ENCODE data around the gene NINL.
"Not testable (repeated sequence)": the region's sequence is repeated elsewhere in the genome, so short reads cannot be mapped to it uniquely, and the experiment has no call there.

The NINL gene

GRCh38 chr20:25592135-25592852 is 7.0 kb upstream of the NINL start:
- no peak for DNase-seq

DNA sequence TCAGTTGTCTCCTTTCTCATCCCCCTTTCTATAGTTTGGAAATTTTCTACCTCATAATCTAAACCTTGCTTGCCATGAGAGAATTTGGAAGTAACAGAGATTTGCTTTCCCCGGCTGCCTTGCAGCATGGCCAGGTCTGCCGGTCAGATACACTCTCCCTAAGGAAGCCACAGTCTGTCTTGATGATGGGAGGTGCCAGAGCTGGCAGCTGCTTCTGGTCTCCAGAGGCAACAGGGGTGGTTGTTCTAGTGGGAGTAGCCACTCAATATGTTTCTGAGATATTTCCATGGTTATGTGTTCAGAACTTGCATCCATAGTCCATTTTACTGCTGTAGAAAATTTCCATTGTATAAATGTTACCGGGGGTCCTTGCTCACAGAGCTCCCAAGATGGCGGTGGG is 5.4 kb upstream of the NINL start:
- not testable (repeated sequence) for DNase-seq

DNA sequence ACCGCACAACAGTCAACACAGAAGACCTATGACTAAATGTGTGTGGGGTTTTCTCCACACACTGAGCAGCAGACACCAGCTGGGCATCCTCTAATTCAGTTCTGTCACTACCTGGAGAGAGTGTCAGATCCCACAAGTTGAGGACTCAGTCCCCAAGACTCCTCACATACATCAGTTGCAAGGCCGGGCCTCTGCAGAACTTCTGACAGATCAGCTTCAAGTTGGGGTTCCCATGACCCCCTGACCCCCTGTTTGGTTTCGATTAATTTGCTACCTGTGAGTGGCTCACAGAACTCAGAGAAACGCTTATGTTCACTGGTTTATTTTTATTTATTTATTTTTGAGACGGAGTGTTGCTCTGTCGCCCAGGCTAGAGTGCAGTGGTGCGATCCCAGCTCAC is 3.2 kb upstream of the NINL start:
- no peak for DNase-seq

- no peak for DNase-seq
Observed at GRCh38 chr20:25587536-25587935, 2.2 kb upstream of the NINL start.

DNA sequence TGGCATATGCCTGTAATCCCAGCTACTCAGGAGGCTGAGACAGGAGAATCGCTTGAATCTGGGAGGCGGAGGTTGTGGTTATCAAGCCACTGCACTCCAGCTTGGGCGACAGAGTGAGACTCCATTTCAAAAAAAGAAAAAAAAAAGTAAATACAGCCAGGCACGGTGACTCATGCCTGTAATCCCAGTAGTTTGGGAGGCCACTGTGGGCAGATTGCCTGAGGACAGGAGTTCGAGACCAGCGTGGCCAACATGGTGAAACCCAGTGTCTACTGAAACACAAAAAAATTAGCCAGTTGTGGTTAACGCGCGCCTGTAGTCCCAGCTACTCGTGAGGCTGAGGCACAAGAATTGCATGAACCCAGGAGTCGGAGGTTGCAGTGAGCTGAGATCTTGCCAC is 1.5 kb upstream of the NINL start:
- DNase-seq, result no peak

DNA sequence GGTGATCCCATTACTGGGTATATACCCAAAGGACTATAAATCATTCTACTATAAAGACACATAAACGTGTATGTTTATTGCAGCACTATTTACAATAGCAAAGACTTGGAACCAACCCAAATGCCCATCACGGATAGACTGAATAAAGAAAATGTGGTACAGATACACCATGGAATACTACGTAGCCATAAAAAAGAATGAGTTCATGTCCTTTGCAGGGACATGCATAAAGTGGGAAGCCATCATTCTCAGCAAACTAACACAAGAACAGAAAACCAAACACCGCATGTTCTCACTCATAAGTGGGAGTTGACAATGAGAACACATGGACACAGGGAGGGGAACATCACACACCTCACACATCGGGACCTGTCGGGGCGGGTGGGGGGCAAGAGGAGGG is 1.7 kb downstream of the NINL start:
- not testable (repeated sequence) for DNase-seq

DNA sequence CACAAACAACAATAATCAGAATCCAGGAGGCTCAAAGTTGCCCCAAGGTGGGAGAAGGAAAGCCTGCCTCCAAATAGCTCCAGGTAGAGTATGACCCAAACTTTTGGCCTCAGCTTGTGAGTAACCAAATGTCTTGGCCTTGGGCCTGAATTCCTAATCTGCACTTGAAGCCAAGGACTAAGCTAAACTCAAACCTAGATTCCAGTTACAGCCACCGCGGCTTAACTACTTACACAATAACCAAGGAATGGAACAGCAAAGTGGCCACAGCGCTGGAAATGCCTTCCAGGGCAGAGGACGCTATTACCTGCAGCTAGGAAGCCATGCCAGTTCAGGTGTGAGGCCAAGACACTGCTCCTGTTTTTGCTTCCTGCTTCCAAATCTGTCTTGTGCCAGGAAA is 4.6 kb downstream of the NINL start:
- DNase-seq, result no peak

DNA sequence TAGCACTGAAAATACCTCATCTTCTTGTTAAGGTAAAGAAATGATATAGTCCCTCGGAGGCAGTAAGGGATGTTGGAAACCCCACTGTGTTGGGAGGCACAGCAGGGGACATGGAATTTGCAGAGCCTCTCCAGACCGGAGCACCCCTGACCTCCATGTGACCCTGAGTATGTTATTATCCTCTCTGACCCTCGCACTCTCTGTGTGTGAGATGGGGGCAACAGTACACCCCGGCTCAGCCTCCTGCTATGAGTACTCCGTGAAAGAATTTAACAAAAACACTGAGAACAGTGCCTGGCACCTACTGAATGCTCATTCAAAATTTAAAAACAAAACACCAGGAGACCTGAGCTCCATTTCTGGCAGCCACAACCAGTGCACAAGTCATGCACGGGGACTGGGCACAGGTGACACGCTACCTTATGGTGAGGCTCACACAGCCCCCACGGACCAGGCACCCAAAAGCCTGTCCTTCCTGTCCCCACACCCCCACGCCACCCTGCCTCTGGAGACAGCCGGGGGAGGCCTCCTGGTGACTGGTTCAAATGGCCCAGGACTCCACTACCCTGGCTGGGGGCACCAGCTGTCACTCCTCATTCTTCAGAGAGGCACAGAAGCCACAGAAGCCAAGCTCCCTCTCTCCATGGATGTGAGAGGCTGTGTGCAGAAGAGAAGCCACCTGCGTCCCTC is 6.1 kb downstream of the NINL start:
- peak in 1 of 3 experiments; percentile 70 for DNase-seq

DNA sequence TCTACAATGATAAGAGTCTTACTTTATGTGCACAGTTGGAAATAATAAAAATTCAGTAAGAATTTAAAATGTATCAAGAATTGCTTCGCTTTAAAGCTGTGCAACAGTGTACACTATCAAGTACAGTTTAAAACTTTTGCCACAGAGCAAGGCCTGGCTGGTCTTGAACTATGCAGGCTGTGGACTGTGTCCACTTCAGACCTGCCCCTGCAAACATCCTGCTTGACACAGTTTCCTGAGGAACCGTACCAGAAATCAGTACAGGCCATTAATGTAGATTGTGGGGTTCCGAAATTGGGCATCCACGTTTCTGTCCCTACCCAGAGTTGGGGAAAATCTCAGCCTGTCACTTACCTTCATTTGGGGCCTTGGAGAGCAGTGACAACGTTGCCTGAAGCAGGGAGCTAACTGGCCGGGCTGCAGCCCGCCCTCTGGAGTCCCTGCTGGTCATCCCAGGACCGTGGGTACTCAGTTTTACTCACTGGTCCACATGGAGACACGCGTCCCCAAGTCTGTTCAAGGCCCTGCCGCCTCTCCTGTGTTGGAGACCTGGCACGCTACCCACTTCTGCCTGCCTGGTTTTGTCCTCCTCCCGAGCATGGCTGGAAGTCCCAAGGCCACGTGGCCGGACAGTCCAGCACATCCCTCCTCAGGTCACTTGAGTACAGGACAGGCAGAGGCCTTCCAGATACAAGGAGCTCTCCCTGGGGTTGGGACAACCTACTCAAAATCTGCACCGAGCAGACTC is 8.4 kb downstream of the NINL start:
- no peak for DNase-seq

DNA sequence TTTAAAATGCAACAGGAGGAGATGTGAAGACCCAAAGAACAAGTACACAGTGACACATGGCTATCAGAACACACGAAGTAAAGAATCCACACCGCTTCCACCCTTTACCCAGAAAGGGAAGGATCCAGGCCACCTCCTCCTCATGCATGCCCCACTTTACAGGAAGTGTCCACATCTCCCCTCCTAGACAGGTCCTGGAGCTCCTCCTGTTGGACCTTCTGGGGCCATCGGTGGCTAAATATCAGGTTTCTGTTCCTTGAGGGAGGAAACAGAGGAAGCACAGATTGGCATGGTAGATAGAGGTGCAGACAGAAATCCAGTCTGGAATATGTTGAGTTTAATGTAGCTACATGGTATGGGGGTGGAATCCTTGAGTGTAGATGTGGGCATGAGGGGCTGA is 10.9 kb downstream of the NINL start:
- DNase-seq, result no peak

- no peak for DNase-seq
Observed at GRCh38 chr20:25573288-25574251, 11.8 kb downstream of the NINL start.

- DNase-seq, result peak; percentile 6 to 64 (median 13)
Observed at GRCh38 chr20:25571817-25572216, 13.5 kb downstream of the NINL start.

GRCh38 chr20:25571240-25571639 is 14.1 kb downstream of the NINL start:
- DNase-seq, result peak in 2 of 3 experiments; percentile 8 to 26

GRCh38 chr20:25570148-25570530 is 15.2 kb downstream of the NINL start:
- DNase-seq, result no peak

DNA sequence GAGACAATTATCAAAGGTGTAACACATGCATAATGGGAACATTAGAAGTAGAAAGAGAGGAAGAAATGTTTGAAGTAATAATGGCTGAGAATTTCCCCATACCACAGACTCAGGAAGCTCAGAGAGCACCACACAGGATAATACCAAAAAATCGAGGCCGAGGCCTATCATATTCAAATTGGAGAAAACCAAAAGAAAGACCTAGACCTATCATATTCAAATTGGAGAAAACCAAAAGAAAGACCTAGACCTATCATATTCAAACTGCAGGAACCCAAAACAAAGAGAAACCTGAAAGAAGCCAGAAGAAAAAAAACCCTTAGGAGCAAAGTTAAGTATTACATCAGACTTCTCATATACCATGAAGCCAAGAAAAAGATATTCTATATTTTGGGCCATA is 18.0 kb downstream of the NINL start:
- no peak for DNase-seq

- DNase-seq, result no peak
Observed at GRCh38 chr20:25566821-25567220, 18.5 kb downstream of the NINL start.

GRCh38 chr20:25565578-25566157 is 19.7 kb downstream of the NINL start:
- no peak for DNase-seq

DNA sequence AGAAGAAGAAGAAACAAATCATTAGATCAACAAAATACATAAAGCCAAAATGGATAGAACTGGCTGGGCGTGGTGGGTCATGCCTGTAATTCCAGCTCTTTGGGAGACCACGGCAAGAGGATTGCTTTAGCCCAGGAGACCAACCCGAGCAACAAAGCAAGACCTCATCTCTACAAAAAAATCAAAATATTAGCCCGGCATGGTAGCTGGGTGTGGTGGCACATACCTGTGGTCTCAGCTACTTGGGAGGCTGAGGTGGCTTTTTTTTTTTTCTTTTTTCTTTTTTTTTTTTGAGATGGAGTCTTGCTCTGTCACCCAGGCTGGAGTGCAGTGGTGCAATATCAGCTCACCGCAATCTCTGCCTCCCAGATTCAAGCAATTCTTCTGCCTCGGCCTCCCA is 21.5 kb downstream of the NINL start:
- DNase-seq, result no peak

DNA sequence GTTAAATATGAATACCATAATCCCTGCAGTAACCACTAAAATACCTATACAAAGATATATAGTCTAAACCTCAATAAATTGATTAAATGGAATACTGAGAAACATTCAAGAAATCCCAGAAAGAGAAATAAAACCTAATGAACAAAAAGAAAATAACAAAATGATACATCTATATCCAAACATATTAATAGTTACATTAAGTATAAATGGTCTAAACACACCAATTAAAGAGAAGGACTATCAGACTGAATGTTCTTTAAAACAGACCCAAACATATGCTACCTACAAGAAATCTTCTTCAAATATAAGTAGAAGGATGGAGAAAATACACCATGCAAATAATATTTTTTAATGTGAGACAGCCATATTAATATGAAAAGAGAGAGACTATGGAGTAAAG is 22.0 kb downstream of the NINL start:
- DNase-seq, result no peak

GRCh38 chr20:25561771-25562170 is 23.6 kb downstream of the NINL start:
- not testable (repeated sequence) for DNase-seq

GRCh38 chr20:25553819-25554296 is 31.5 kb downstream of the NINL start:
- peak; percentile 12 to 56 (median 18) for DNase-seq

DNA sequence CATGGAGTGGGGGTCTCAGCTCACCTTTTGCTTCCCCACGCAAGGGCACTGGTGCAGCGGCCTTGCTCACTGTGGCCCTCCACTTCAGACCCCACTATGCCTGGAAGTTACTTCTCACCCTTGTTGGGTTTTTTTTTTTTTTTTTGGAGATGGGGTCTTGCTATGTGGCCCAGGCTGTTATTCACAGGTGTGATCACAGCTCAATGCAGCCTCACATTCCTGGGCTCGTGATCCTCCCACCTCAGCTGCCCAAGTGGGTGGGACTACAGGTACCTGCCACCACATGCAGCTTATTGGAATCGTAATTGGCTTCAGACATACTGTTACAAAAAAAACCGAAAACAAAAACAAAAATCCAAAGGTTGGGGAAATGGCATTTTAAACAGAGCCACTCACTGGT is 32.4 kb downstream of the NINL start:
- no peak for DNase-seq

Data from NCI-H1417 (cell line).